Measurements from ENCODE around the gene UACA. TPM values are rescaled to one million over a fixed set of nuclear protein-coding genes. Genes with fewer than 3 reads are reported as not detected.
"Not testable (repeated sequence)": the region's sequence is repeated elsewhere in the genome, so short reads cannot be mapped to it uniquely, and the experiment has no call there.

Gene UACA
- total and polyA plus RNA-seq, 2 experiments from 2014 or later = 46.7 to 58.7 TPM

DNA sequence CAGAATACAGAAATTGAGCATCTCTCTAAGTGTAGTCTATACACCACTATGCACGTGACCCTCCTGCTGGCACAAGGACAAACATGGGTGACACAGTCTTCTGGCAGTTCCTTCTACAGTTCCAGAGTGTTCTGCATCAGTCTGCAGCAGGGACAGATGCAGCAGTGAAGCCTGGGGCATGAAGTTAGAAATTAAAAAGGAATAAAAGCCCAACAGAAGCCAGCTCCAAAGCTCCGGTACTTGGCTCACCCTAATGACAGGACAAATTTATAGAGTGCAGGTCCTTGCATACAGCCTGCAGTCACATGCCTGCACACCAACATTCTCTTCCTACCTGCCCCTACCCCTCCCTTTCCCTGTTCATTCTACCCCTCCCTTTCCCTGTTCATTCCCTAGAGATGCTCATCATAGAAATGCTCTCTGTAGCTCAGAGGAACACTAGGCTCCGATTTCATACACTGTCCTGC, 15.0 kb downstream of the UACA start:
- TF ChIP-seq EZH2 (IDR thresholded peaks at IDR 0.05; ENCODE audit: borderline replicate concordance) = no peak
- no peak for TF ChIP-seq EZH2phosphoT487 (IDR thresholded peaks at IDR 0.05; ENCODE audit: low read depth, severe bottlenecking, unreplicated experiment)
- TF ChIP-seq, protein P1, sequence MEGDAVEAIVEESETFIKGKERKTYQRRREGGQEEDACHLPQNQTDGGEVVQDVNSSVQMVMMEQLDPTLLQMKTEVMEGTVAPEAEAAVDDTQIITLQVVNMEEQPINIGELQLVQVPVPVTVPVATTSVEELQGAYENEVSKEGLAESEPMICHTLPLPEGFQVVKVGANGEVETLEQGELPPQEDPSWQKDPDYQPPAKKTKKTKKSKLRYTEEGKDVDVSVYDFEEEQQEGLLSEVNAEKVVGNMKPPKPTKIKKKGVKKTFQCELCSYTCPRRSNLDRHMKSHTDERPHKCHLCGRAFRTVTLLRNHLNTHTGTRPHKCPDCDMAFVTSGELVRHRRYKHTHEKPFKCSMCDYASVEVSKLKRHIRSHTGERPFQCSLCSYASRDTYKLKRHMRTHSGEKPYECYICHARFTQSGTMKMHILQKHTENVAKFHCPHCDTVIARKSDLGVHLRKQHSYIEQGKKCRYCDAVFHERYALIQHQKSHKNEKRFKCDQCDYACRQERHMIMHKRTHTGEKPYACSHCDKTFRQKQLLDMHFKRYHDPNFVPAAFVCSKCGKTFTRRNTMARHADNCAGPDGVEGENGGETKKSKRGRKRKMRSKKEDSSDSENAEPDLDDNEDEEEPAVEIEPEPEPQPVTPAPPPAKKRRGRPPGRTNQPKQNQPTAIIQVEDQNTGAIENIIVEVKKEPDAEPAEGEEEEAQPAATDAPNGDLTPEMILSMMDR (IDR thresholded peaks at IDR 0.05; ENCODE audit: poor library complexity) = no peak
- no peak overlapping the region for H2AFZ ChIP-seq
- H4K20me1 ChIP-seq (ENCODE audit: insufficient read depth, poor library complexity, severe bottlenecking) = no peaks in the 10 kb centered on the region
- H3K9me3 ChIP-seq (ENCODE audit: low read depth) = no peaks in the 10 kb centered on the region
- no peak for DNase-seq (ENCODE audit: low spot score)
- peaks cover 81% of the 10 kb centered on the region for H3K79me2 ChIP-seq
- H3K9me2 ChIP-seq (replicated peaks; ENCODE audit: insufficient read depth) = no peaks in the 10 kb centered on the region
- no peaks in the 10 kb centered on the region for H3K36me3 ChIP-seq (replicated peaks; ENCODE audit: insufficient read depth, low read depth)
- H3K27me3 ChIP-seq = no peaks in the 10 kb centered on the region
- no peak overlapping the region for H3K4me2 ChIP-seq
- 86% methylated on average over 3 of the region's 3 CpGs for WGBS (ENCODE audit: low lambda C conversion rate, missing lambda C conversion rate)
- no peaks in the 10 kb centered on the region for H3K4me1 ChIP-seq (ENCODE audit: insufficient read depth)
- H3K27ac ChIP-seq = no peak overlapping the region
- no peak overlapping the region for H3K4me3 ChIP-seq

DNA sequence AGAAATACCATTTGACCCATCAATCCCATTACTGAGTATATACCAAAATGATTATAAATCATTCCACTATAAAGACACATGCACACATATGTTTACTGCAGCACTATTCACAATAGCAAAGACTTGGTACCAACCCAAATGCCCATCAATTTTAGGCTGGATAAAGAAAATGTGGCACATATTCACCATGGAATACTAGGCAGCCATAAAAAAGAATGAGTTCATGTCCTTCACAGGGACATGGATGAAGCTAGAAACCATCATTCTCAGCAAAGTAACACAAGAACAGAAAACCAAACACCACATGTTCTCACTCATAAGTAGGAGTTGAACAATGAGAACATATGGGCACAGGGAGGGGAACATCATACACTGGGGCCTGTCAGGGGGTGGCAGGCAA, 16.8 kb downstream of the UACA start:
- not testable (repeated sequence) for H3K4me2 ChIP-seq; H3K4me3 ChIP-seq; H3K27me3 ChIP-seq; H3K9me3 ChIP-seq (ENCODE audit: low read depth); H3K36me3 ChIP-seq (replicated peaks; ENCODE audit: insufficient read depth, low read depth); H2AFZ ChIP-seq; H3K27ac ChIP-seq; DNase-seq (ENCODE audit: low spot score); H3K9me2 ChIP-seq (replicated peaks; ENCODE audit: insufficient read depth); H4K20me1 ChIP-seq (ENCODE audit: insufficient read depth, poor library complexity, severe bottlenecking); H3K4me1 ChIP-seq (ENCODE audit: insufficient read depth)
- H3K79me2 ChIP-seq = peaks cover 82% of the 10 kb centered on the region

DNA sequence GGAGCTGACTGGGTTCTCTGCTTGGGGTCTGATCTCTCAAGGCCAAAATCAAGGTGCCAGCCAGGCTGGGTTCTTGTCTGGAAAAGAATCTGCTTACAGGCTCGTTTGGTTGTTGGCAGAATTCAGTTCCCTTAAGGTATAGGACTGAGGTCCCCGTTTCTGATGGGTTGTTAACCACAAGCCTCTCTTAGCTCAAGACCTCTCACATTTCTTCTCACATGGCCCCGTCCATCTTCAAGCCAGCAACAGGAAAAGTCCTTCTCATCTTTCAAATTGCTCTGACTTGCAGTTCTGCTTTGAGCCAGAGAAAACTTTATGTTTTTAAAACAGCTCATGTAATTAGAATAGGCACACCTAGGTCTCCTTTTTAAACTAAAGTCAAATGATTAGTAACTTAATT, 20.4 kb downstream of the UACA start:
- TF ChIP-seq, protein P1 (IDR thresholded peaks at IDR 0.05; ENCODE audit: poor library complexity) = no peak
- no peak for TF ChIP-seq EZH2 (IDR thresholded peaks at IDR 0.05; ENCODE audit: borderline replicate concordance)
- TF ChIP-seq EZH2phosphoT487 (IDR thresholded peaks at IDR 0.05; ENCODE audit: low read depth, severe bottlenecking, unreplicated experiment) = no peak
- Histone ChIP-seq H3K4me1 (ENCODE audit: insufficient read depth) (peaks cover 13% of the 10 kb centered on the region), H3K36me3 (replicated peaks; ENCODE audit: insufficient read depth, low read depth) (no peaks in the 10 kb centered on the region), H3K4me3 (no peak overlapping the region), H2AFZ (no peak overlapping the region), H3K79me2 (peaks cover 73% of the 10 kb centered on the region), H3K4me2 (no peak overlapping the region), H3K27ac (no peak overlapping the region), H4K20me1 (ENCODE audit: insufficient read depth, poor library complexity, severe bottlenecking) (no peaks in the 10 kb centered on the region), H3K9me3 (ENCODE audit: low read depth) (no peaks in the 10 kb centered on the region), H3K9me2 (replicated peaks; ENCODE audit: insufficient read depth) (no peaks in the 10 kb centered on the region), H3K27me3 (no peaks in the 10 kb centered on the region)
- WGBS (ENCODE audit: low lambda C conversion rate, missing lambda C conversion rate) = 65% methylated on average over 3 of the region's 3 CpGs
- no peak for DNase-seq (ENCODE audit: low spot score)

DNA sequence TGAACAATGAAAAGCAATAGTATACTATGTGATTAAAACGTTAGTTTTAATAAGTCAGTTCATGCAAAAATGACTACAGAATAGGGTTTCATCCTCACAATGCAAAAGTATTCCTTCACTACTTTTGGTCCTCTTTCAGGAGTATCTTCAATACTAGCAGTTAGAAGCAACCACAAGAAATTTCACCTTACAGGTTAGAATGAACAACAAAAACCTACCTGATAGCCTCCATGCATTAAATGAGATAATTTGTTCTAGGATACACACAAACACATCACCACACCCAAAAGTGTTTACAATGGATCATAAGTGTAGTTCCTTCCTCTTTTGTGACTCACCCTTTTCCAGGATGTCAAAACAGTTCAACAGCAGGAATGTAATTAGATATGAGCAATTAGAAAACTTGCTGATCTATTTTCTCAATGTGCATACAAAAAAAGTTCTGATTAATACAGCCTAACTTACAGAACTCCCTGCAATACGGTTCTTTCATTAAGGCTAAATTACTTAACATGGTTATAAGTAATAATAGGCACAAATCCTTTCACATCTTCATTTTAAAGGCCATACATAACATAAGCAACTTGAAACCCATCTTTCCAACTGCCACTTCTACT, 21.6 kb downstream of the UACA start:
- Histone ChIP-seq H3K27me3 (no peaks in the 10 kb centered on the region), H2AFZ (no peak overlapping the region), H4K20me1 (ENCODE audit: insufficient read depth, poor library complexity, severe bottlenecking) (no peaks in the 10 kb centered on the region), H3K4me3 (no peak overlapping the region), H3K27ac (peak overlapping the region; percentile 55), H3K4me2 (no peak overlapping the region), H3K9me3 (ENCODE audit: low read depth) (no peaks in the 10 kb centered on the region), H3K36me3 (replicated peaks; ENCODE audit: insufficient read depth, low read depth) (no peaks in the 10 kb centered on the region), H3K4me1 (ENCODE audit: insufficient read depth) (peaks cover 13% of the 10 kb centered on the region), H3K79me2 (peaks cover 69% of the 10 kb centered on the region), H3K9me2 (replicated peaks; ENCODE audit: insufficient read depth) (no peaks in the 10 kb centered on the region)
- TF ChIP-seq EZH2 (IDR thresholded peaks at IDR 0.05; ENCODE audit: borderline replicate concordance) = no peak
- TF ChIP-seq, protein P1 (IDR thresholded peaks at IDR 0.05; ENCODE audit: poor library complexity) = no peak
- 88% methylated on average over 2 of the region's 2 CpGs for WGBS (ENCODE audit: low lambda C conversion rate, missing lambda C conversion rate)
- no peak for DNase-seq (ENCODE audit: low spot score)

All from hepatocyte (in vitro differentiated cells).